KMS-11 (cell line): Measurements from ENCODE around the gene PAPSS1.
"Not testable (repeated sequence)": the region's sequence is repeated elsewhere in the genome, so short reads cannot be mapped to it uniquely, and the experiment has no call there.

Experiments
- H2AFZ ChIP-seq: fragments of 200-600 bp; sonication (generic); 2 replicates; pipeline ENCODE4 v1.6.1; 2016; ENCODE audit warnings: antibody characterized with exemption, mixed run types, low read depth
- H3K27ac ChIP-seq: fragments of 200-600 bp; sonication (generic); 2 replicates; pipeline ENCODE4 v1.6.1; 2016; ENCODE audit warnings: mild to moderate bottlenecking, mixed run types
- H3K27me3 ChIP-seq: fragments of 200-600 bp; sonication (generic); 2 replicates; pipeline ENCODE4 v1.6.1; 2017; ENCODE audit warnings: mild to moderate bottlenecking, low read depth, mixed run types, moderate library complexity; ENCODE audit not compliant: insufficient read depth
- H3K36me3 ChIP-seq: fragments of 200-600 bp; sonication (generic); 2 replicates; pipeline ENCODE4 v1.6.1; 2017; ENCODE audit warnings: mild to moderate bottlenecking, mixed run types; ENCODE audit not compliant: insufficient read depth
- H3K4me1 ChIP-seq: fragments of 200-600 bp; sonication (generic); 2 replicates; pipeline ENCODE4 v1.6.1; 2016; ENCODE audit warnings: mild to moderate bottlenecking, low read depth, mixed run types; ENCODE audit not compliant: poor library complexity, severe bottlenecking
- H3K4me2 ChIP-seq: fragments of 200-600 bp; sonication (generic); 2 replicates; pipeline ENCODE4 v1.7.0; 2016; ENCODE audit warnings: mild to moderate bottlenecking, mixed run types
- H3K4me3 ChIP-seq: fragments of 200-600 bp; sonication (generic); IDR thresholded peaks from 2 replicates; pipeline ENCODE4 v1.6.1; 2017; ENCODE audit warnings: low read depth, low read length, mixed read lengths; ENCODE audit not compliant: insufficient read depth
- H3K79me2 ChIP-seq: fragments of 200-600 bp; sonication (generic); 2 replicates; pipeline ENCODE4 v1.6.1; 2016; ENCODE audit warnings: low read depth, mixed run types; ENCODE audit not compliant: insufficient read depth
- H3K9ac ChIP-seq: fragments of 200-600 bp; sonication (generic); 2 replicates; pipeline ENCODE4 v1.6.1; 2016; ENCODE audit warnings: mild to moderate bottlenecking, mixed run types
- H4K20me1 ChIP-seq: fragments of 200-600 bp; sonication (generic); 2 replicates; pipeline ENCODE4 v1.6.1; 2016; ENCODE audit warnings: mild to moderate bottlenecking, mixed run types; ENCODE audit not compliant: insufficient read depth
- TF ChIP-seq, protein P1 (sequence below): fragments of 200-600 bp; sonication (generic); conservative IDR thresholded peaks from 2 replicates; pipeline ENCODE4 v1.6.1; 2017; ENCODE audit warnings: low read depth, mild to moderate bottlenecking, antibody characterized with exemption, low read length, moderate library complexity, mixed read lengths

The PAPSS1 gene

DNA sequence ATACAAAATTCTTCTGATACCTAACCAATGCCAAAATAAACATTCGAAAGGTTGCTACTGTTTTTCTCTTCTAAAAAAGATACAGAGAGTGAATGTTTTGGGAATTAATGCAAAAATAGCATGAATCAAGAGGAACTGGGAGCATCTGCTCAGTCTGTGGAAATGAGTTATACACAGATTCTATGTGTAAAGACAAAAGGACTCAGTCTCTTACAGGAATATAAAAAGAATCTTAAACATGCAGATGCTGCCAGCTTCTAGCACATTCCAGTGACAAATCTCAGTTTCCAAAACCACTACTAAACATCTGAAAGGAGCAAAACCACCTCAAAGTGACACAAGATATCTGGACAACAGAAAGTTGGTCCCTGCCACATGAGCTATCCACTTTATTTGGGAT, 55.0 kb downstream of the PAPSS1 start:
- Histone ChIP-seq H3K79me2 (no peaks in the 10 kb centered on the region), H3K4me1 (peaks cover 8% of the 10 kb centered on the region), H3K4me3 (no peak overlapping the region), H4K20me1 (no peaks in the 10 kb centered on the region), H3K9ac (no peak overlapping the region), H3K4me2 (no peak overlapping the region), H3K36me3 (no peaks in the 10 kb centered on the region), H2AFZ (no peak overlapping the region), H3K27me3 (no peaks in the 10 kb centered on the region), H3K27ac (no peak overlapping the region)
- TF ChIP-seq, protein P1, sequence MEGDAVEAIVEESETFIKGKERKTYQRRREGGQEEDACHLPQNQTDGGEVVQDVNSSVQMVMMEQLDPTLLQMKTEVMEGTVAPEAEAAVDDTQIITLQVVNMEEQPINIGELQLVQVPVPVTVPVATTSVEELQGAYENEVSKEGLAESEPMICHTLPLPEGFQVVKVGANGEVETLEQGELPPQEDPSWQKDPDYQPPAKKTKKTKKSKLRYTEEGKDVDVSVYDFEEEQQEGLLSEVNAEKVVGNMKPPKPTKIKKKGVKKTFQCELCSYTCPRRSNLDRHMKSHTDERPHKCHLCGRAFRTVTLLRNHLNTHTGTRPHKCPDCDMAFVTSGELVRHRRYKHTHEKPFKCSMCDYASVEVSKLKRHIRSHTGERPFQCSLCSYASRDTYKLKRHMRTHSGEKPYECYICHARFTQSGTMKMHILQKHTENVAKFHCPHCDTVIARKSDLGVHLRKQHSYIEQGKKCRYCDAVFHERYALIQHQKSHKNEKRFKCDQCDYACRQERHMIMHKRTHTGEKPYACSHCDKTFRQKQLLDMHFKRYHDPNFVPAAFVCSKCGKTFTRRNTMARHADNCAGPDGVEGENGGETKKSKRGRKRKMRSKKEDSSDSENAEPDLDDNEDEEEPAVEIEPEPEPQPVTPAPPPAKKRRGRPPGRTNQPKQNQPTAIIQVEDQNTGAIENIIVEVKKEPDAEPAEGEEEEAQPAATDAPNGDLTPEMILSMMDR = no peak

DNA sequence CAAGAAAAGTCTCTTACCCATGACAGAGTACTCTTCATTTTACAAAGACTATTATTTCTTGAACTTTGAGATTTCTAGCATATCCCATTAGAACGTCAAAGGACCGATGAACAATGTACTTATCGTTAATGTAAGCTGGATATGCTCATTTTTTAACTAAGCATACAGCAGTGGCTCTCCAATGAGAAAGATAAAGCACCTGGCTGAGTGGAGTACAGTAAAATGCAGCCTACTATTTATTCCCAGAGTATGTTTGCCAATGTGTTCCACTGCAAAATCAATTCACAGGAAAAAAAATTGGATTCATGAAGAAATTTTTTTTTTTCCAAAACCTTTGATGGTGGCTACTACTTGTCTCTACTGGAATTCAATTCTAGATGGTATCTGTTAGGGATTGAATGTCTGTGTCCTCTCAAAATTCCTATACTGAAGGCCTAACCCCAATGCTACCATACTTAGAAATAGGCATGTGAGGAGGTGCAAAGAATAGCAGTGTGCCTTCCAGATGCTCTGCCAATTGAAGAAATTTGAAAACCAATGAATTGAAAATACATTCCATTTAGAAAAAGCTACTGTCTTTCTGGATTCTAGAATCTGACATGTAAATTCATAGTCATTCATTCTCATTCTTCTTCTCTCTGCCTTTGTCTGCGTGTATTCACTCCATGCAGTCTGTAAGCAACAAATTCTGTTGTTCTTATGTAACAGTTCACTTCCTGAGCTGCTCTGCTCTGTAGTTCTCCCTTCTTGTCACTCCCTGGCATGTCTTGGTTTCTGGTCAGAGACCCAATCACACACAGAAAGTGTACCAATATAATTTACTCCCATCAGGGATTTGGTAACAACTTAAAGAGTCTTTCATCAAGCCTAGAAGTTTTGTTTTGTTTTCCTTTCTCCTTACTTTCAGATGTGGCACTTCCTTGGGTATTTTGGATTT, 61.4 kb downstream of the PAPSS1 start:
- Histone ChIP-seq H3K27me3 (no peaks in the 10 kb centered on the region), H3K36me3 (no peaks in the 10 kb centered on the region), H3K27ac (no peak overlapping the region), H4K20me1 (no peaks in the 10 kb centered on the region), H3K9ac (no peak overlapping the region), H3K4me2 (no peak overlapping the region), H2AFZ (no peak overlapping the region), H3K4me3 (no peak overlapping the region), H3K79me2 (no peaks in the 10 kb centered on the region), H3K4me1 (no peaks in the 10 kb centered on the region)
- TF ChIP-seq, protein P1 = no peak

DNA sequence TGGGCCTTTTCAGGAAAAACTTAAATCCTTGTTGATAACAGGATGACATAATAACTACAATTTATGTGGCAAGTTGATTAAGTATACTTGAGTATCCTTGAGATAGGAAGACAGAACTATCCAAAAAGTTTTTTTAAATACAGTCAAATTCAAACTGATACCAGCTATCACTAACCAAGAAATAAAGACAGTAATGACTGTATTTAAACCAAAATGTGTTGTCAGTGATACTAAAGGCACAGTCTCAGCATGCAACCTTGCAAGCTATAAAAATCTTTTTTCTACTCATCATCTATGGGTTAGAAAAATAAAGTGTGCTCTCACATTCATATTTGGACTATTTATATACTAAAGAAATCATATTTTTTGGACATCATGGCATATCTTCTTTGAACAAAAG, 64.7 kb downstream of the PAPSS1 start:
- Histone ChIP-seq H3K36me3 (no peaks in the 10 kb centered on the region), H3K27ac (no peak overlapping the region), H3K9ac (no peak overlapping the region), H3K27me3 (no peaks in the 10 kb centered on the region), H3K4me3 (no peak overlapping the region), H3K79me2 (no peaks in the 10 kb centered on the region), H2AFZ (no peak overlapping the region), H3K4me2 (no peak overlapping the region), H4K20me1 (no peaks in the 10 kb centered on the region), H3K4me1 (no peaks in the 10 kb centered on the region)
- TF ChIP-seq, protein P1 = no peak

DNA sequence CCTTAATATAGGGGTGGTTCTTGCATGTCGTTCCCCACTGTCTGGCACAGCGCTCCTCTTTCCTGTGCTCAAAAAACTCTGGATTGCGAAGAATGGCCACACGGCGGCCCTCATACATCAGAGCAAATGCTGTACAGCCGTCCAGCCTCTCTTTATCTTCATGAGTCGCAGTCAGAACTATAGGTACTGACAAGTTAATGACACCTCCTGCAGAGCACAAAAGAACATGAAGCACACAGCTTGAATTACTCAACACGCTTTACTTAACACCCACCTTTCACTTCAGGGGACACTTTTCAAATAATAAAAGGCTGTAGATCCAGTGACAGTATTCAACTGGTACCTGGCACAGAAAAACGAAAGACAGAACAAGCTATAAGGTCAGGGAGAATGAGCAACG, 65.3 kb downstream of the PAPSS1 start:
- no peak overlapping the region for H2AFZ ChIP-seq
- H3K27me3 ChIP-seq = no peaks in the 10 kb centered on the region
- no peaks in the 10 kb centered on the region for H4K20me1 ChIP-seq
- H3K36me3 ChIP-seq = no peaks in the 10 kb centered on the region
- no peak overlapping the region for H3K27ac ChIP-seq
- H3K4me1 ChIP-seq = no peaks in the 10 kb centered on the region
- no peak overlapping the region for H3K4me3 ChIP-seq
- H3K79me2 ChIP-seq = no peaks in the 10 kb centered on the region
- H3K9ac ChIP-seq = no peak overlapping the region
- TF ChIP-seq, protein P1 = no peak
- no peak overlapping the region for H3K4me2 ChIP-seq

DNA sequence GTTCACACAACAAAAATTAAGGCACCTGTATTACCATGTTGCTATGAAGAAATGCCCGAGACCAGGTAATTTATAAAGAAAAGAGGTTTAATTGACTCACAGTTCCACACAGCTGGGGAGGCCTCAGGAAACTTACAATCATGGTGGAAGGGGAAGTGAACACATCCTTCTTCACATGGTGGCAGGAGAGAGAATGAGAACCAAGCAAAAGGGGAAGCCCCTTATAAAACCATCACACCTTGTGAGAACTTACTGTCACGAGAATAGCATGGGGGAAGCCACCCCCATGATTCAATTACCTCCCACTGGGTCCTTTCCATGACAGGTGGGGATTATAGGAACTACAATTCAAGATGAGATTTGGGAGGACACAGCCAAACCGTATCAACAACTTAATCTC, 68.6 kb downstream of the PAPSS1 start:
- H3K9ac ChIP-seq, H3K4me3 ChIP-seq, H3K79me2 ChIP-seq, H3K27ac ChIP-seq, H3K27me3 ChIP-seq, H4K20me1 ChIP-seq, H3K4me2 ChIP-seq, H3K4me1 ChIP-seq, H2AFZ ChIP-seq, H3K36me3 ChIP-seq: not testable (repeated sequence)
